ENCODE data around the gene PIK3R3. TPM values are rescaled to one million over a fixed set of nuclear protein-coding genes. Genes with fewer than 3 reads are reported as not detected.
A peak's percentile ranks its signal among the peaks of the same experiment; 100 is the strongest.

Gene PIK3R3
- total and polyA plus RNA-seq, 9 of the 15 experiments (the other 6 are each of a cell fraction or from before 2014, with no cell fraction given): 1.4 to 7.7 (median 4.6) TPM

DNA sequence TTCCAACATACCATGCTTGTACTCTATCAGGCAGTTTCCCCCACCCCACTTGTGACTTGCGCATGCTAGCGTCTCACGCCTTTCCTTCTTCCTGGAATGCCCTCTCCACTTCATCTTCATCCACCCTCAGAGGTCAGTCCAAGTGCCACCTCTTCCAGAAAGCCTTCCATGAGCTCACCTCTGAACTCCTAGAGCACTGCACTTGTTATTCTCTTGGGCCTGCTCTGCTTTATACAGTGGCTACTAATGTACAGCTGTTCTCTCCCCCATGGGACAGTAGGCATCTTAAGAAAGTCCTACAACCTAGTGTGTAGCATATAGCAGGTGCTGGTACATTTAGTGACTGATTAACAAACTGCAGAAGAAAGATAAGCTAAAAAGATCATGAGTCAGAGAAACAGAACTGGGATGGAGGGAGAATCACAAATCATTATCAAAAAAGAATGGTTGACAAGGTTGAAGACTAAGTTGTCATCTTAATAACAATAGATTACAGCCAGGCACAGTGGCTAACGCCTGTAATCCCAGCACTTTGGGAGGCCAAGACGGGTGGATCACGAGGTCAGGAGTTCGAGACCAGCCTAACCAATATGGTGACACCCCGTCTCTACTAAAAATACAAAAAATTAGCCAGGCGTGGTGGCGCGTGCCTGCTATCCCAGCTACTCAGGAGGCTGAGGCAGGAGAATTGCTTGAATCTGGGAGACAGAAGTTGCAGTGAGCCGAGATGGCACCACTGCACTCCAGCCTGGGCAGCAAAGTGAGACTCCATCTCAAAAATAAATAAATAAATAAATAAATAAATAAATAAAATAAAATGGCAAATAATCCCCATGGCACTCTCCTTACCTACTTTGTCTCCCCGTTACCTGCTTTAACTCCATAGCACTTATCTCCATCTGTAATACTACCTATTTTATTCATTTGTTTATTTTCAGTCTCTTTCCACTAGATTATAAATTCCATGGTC lies 26.2 kb upstream of the PIK3R3 start (continued):
- TF ChIP-seq AFF4 (CRISPR knock-in tag; IDR thresholded peaks at IDR 0.05): 0 out of 2 replicates have a peak, but pooled peaks have one; percentile 81
- TF ChIP-seq EWSR1 (IDR thresholded peaks at IDR 0.05; ENCODE audit: borderline replicate concordance, low read depth, partially characterized antibody): no peak
- no peak for TF ChIP-seq CREB5 (CRISPR knock-in tag; IDR thresholded peaks at IDR 0.05)
- TF ChIP-seq, protein P1, sequence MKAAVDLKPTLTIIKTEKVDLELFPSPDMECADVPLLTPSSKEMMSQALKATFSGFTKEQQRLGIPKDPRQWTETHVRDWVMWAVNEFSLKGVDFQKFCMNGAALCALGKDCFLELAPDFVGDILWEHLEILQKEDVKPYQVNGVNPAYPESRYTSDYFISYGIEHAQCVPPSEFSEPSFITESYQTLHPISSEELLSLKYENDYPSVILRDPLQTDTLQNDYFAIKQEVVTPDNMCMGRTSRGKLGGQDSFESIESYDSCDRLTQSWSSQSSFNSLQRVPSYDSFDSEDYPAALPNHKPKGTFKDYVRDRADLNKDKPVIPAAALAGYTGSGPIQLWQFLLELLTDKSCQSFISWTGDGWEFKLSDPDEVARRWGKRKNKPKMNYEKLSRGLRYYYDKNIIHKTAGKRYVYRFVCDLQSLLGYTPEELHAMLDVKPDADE (conservative IDR thresholded peaks at IDR 0.05; ENCODE audit: control insufficient read depth, low read depth, low read length): no peak
- TF ChIP-seq RHOXF2B (CRISPR knock-in tag; conservative IDR thresholded peaks at IDR 0.05): no peak
- peak; percentile 98 for TF ChIP-seq ZNF589 (CRISPR knock-in tag; IDR thresholded peaks at IDR 0.05; ENCODE audit: low read depth)
- peak; percentile 34 for TF ChIP-seq HCFC1 (IDR thresholded peaks at IDR 0.05; ENCODE audit: low read depth, low read length)
- TF ChIP-seq SMAD2 (IDR thresholded peaks at IDR 0.05; ENCODE audit: low read depth, low read length): no peak
- peak; percentile 100 for TF ChIP-seq MEIS2 (IDR thresholded peaks at IDR 0.05; ENCODE audit: partially characterized antibody)
- TF ChIP-seq ADNP (tag; IDR thresholded peaks at IDR 0.05): peak; percentile 100
- no peak for TF ChIP-seq RFX1 (IDR thresholded peaks at IDR 0.05)
- TF ChIP-seq HDGF (IDR thresholded peaks at IDR 0.05): peak; percentile 86; the same call in 1 of the 2 replicates
- no peak for TF ChIP-seq ZNF778 (CRISPR knock-in tag; IDR thresholded peaks at IDR 0.05)
- TF ChIP-seq, protein P2, sequence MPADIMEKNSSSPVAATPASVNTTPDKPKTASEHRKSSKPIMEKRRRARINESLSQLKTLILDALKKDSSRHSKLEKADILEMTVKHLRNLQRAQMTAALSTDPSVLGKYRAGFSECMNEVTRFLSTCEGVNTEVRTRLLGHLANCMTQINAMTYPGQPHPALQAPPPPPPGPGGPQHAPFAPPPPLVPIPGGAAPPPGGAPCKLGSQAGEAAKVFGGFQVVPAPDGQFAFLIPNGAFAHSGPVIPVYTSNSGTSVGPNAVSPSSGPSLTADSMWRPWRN (IDR thresholded peaks at IDR 0.05; ENCODE audit: low read depth): peak; percentile 93
- TF ChIP-seq POLR2AphosphoS5 (IDR thresholded peaks at IDR 0.05; ENCODE audit: control insufficient read depth, insufficient read depth, low read depth, low read length): peak; percentile 98
- TF ChIP-seq SMARCA5 (IDR thresholded peaks at IDR 0.05): peak; percentile 98
- peak in 1 of 2 experiments; percentile 33; a peak in 1 of 4 replicates for TF ChIP-seq TEAD1 (CRISPR knock-in tag; IDR thresholded peaks at IDR 0.05)
- TF ChIP-seq FOXP1 (CRISPR knock-in tag; IDR thresholded peaks at IDR 0.05): no peak; the same call in 1 of the 2 replicates
- peak in 1 of 2 experiments; percentile 36; a peak in 2 of 4 replicates for TF ChIP-seq RAD21 (CRISPR knock-in tag; conservative IDR thresholded peaks at IDR 0.05 in 1 of 2, IDR thresholded peaks at IDR 0.05 in 1 of 2)

All from K562 (cell line).